NCI-H128 (cell line): ENCODE results near the gene ZSCAN10.
"Not testable (repeated sequence)": the region's sequence is repeated elsewhere in the genome, so short reads cannot be mapped to it uniquely, and the experiment has no call there.

Experiments used
- DNase-seq: peaks from one replicate; lab custom pipeline; 2025; ENCODE audit not compliant: unreplicated experiment; lab: John Stamatoyannopoulos, UW

ZSCAN10 gene

GRCh38 chr16:3086596-3087242 lies 12.4 kb downstream of the ZSCAN10 start:
- DNase-seq, result no peak

- DNase-seq, result no peak
Observed at GRCh38 chr16:3085868-3086595, 13.1 kb downstream of the ZSCAN10 start.

- no peak for DNase-seq
Observed at GRCh38 chr16:3084969-3085670, 14.0 kb downstream of the ZSCAN10 start.

- DNase-seq, result no peak
Observed at GRCh38 chr16:3084491-3084890, 14.6 kb downstream of the ZSCAN10 start.

- DNase-seq, result not testable (repeated sequence)
Observed at GRCh38 chr16:3083408-3083807, 15.7 kb downstream of the ZSCAN10 start.

GRCh38 chr16:3081957-3082356 lies 17.1 kb downstream of the ZSCAN10 start:
- not testable (repeated sequence) for DNase-seq

- no peak for DNase-seq
Observed at GRCh38 chr16:3080024-3080423, 19.1 kb downstream of the ZSCAN10 start.

GRCh38 chr16:3076577-3076976 lies 22.5 kb downstream of the ZSCAN10 start:
- DNase-seq, result no peak

GRCh38 chr16:3075946-3076345 lies 23.1 kb downstream of the ZSCAN10 start:
- DNase-seq, result not testable (repeated sequence)

- no peak for DNase-seq
Observed at GRCh38 chr16:3075523-3075915, 23.6 kb downstream of the ZSCAN10 start.

GRCh38 chr16:3074860-3075522 lies 24.1 kb downstream of the ZSCAN10 start:
- no peak for DNase-seq

- DNase-seq, result no peak
Observed at GRCh38 chr16:3073448-3073847, 25.6 kb downstream of the ZSCAN10 start.

- DNase-seq, result not testable (repeated sequence)
Observed at GRCh38 chr16:3072576-3073263, 26.4 kb downstream of the ZSCAN10 start.

GRCh38 chr16:3072148-3072547 lies 26.9 kb downstream of the ZSCAN10 start:
- DNase-seq, result not testable (repeated sequence)

GRCh38 chr16:3071655-3072054 lies 27.4 kb downstream of the ZSCAN10 start:
- DNase-seq, result no peak

GRCh38 chr16:3070608-3071111 lies 28.4 kb downstream of the ZSCAN10 start:
- DNase-seq, result no peak

- DNase-seq, result not testable (repeated sequence)
Observed at GRCh38 chr16:3069146-3069545, 29.9 kb downstream of the ZSCAN10 start.

- DNase-seq, result no peak
Observed at GRCh38 chr16:3068487-3068886, 30.6 kb downstream of the ZSCAN10 start.

GRCh38 chr16:3066440-3066748 lies 32.7 kb downstream of the ZSCAN10 start:
- DNase-seq, result no peak

- DNase-seq, result no peak
Observed at GRCh38 chr16:3065742-3066439, 33.2 kb downstream of the ZSCAN10 start.
